Stimulated activated CD8-positive, alpha-beta memory T cell treated with anti-CD3 and anti-CD28 coated beads, Interleukin-4, amount 100 ng/mL, for 1 hour (primary cell): ENCODE results near the gene GRIK4.

Experiments
- DNase-seq, 2 donors: peaks; one replicate each; pipeline ENCODE4 v3.0.0-alpha.2; 2020; ENCODE audit warnings: low read depth in 2 of 2, low spot score in 1 of 2

Gene GRIK4

DNA sequence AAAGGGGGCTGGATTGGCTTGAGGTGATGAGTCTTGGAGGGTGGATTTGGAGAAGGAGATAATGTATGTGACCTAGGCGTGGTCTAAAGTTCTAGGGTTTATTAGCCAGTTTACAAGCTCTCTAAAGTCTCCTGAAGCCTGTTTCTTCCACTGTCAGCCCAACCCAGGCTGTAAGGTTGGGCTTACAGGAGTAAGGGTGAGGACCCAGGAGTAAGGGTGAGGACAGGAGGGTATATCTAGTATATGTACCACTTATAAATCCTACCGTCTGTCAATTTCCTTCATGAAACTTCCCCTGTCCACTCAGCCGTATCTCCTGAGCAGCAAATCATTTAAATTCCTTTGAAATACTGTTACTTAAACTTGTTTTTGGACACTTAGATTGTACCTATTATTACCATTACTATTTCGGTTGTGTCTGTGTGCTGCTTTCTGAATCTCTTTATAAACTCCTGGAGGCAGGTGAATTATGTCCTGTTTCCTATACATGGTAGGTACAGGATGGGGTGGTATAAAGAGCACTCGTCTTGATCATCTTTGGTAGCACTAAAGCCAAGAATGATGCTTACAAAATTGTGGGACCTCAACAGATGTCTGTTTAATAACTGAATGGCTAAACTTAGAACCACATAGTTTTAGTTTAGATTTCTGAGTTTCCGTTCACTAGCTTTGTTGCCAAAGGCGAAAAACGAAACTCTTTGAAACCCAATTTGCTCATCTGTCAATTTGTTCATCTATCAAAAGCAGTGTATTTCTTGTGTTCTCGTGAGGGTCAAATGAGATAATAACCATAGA, 192.0 kb downstream of the GRIK4 start:
- no peak for DNase-seq

DNA sequence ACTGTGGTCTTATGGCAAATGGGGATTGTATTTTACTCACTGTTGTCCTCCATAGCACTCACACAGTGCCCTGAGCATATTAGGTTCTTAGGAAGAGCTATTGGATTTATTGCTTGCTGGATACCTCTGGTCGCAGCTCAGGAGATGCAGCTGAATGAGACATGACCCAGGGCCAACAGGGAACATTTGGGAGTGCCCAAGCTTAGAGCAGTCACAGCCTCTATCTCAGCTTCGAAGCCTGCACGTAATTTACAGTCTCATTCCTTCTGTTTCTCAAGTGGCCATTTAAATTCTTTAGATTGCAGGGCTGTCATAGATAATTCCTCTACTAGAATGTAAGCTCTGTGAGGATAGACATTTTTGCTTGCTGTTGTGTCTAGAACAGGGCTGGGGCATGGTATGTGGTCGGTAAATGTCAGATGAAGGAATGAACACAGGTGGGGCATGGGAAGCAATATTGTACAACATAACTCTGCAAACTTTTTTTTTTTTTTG, 192.8 kb downstream of the GRIK4 start:
- DNase-seq = no peak

DNA sequence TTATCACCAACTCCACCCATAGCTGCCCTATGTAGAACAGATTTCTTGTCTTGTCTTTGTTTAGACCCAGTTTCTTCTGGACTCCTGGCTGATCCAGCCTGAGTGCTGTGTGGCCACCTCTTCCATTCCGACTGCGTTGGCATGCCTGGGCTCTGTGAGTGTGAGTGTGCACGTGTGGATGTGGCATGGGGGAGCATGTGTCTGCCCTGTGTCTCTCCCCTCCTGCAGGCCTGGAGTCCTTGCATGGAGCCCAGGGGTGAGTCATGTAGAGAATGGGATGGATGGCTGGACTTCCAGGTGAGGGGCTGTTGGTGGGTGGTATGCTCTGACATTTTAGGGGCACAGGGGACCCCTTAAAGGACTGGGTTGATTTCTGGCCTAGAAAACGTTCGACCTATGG, 194.7 kb downstream of the GRIK4 start:
- DNase-seq = no peak

DNA sequence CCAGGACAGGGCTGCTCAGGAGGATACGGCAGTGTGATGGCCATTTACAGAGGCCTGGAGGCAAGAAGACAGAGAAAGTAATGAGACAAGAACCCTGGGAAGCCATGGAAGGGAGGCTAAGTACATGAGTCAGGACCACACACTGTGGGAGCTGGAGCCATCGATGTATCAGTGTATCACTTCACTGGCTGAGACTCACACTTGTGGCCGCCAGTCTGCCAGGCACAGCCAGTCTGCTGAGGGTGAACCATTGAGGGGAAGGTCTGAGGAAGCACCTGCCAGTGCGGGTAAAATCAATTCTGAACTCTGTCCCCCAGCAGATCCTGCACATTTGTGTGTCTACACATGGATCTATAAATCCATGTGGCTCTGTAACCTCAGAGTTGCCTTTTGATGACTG, 195.6 kb downstream of the GRIK4 start:
- DNase-seq = no peak

DNA sequence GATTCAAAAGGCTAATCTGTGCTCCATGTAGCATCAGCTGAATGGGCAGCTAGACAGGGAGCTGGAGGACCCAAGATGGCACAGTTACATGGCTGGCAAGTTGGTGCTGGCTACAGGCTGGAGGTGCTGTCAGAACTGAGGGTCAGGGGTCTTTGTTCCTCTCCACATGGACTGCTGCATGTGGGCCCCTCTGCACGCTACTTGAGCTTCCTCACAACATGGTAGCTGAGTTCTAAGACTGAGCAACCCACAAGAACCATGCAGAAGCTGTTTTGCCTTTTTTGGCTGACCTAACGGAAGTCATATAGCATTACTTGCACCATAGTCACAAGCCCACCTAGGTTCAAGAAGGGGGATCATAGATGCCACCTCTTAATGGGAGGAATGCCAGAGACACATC, 196.1 kb downstream of the GRIK4 start:
- DNase-seq = no peak

DNA sequence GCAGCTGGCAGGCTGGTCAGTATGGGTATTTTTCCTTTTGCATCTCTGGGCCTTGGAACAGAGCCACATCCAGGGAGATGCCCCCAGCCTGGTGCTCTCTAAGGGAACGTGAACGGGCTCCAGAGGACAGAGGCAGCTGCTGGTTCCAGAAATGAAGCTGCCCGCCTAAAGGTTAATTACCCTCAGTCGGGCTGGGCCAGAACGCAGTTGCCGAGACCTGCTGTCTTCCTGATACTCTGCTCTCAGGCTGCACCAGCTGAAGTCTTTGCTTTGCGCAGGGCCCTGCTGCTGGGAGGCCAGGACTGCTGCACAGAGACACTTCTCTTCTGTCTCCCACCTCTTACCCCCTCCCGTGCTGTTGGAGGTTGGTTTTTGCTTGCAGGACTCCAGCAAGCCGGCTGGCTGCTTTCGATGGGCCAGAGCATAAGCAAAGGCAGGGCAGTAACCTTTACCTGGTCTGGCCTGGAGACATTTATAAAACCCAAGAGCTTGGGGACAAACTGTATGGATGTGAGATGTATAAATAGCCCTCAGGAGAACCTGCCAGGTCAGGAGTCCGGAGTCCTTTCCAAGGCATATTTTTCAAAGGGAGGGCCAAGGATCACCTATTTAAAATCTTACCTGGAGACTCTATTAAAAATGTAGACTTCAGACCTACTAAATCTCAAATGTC, 197.1 kb downstream of the GRIK4 start:
- DNase-seq = no peak

DNA sequence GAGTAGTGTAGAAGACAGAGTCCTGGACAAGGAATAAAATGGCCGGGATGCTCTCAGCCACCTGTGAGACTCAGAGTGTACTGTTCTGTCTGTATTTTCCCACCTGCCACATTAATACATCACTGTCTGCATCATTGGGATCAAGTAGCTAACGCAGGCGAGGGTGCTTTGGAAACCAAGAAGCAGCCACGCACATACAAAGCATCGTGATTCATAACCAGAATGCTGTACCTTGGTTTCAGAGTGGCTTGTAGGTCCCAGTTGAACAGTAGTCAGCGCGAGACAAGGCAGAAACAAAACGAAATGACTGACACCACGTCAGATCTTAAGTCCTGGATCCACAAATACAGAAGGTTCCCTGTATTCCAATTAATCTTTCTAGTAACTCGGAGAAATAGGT, 198.3 kb downstream of the GRIK4 start:
- DNase-seq = no peak

DNA sequence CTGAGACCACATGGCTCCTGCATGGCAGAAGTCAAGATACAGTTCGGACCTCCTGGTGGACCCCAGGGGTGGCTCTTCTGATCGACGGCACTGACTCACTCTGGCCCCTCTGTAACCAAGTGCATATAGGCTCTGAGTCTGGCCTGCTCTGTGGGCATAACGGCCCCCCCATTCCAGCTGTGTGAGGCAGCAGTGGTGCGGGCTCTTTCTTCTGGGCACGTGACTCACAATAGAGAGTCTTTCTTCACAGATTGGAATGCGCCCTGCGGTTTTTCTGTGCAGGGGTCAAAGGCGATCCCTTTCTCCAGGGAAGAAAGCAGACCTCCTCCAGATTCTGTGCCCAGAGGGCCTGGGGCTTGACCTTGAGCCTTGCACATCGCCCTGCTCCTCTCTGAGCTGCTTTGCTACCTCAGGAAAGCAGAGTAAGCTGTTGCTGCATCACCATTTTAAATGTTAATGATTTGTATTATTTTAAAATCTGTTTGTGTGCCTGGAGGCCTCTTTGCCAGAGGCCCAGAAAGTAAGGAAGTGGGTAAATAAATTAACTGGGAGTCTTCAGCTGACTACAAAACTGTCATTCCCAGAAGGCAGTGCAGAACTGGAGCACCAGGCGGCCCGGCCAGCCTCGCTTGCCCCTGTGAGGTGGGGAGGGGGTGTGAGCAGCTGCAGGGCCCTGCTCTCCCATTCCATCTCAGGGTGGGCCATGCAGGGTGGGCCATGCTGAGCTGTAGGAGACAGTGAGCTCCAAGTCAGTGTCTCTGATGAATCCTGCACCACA, 199.0 kb downstream of the GRIK4 start:
- no peak for DNase-seq

DNA sequence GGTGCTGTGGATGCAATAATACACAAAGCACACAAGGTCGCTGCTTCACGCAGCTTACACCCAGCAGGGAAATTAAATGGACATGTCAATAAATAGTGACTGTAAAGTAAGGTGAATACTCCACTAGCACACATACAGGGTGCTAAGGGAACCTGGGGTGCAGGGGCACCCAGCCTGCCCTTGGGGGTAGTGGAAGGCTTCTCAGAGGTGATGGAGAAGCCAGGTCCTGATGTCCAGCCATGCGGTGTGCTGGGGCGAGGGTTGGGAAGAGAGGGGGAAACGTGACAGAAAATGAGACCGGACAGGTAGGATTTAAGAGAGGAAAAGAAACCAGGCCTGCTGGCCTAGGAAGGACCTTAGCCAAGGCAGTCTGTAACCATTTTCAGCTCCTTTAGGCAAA, 200.5 kb downstream of the GRIK4 start:
- DNase-seq = no peak

DNA sequence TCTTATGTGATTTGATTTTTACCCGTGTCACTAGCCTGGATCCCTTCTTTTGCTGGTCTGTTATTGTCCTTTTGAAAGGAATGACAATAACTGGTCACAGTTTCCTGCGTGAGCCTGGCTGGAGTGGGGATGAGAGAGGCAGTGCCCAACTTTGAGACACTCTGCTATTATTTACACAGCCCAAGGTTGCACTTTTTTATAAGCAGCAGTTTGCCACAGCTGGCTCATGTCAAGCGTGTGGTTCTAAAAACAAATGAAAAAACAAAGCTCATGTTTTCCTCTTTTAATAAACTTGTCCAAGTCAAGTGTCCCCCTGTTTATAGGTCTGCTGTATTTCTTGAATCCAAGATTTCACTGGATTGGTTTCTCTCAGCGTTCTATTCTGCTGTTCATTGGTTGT, 201.3 kb downstream of the GRIK4 start:
- DNase-seq = no peak

DNA sequence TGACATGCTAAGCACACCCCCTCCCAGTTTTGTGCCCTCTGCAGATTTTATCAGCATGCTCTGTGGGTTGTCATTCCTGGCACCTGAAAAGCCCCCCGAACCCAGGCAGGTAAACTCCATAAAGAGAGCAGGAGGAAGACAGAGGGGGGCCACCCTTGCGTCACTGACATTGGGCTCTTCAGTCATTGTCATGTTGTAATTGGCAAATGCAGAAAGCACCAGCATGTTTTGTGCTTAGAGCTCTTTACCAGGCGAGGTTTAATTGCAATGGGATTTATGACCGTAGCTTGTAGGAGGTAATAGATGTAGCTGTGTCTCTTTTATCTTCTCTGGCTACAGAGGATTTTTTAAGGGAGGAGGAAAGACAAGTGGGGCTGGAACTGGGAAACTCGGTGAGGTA, 201.7 kb downstream of the GRIK4 start:
- DNase-seq = no peak

DNA sequence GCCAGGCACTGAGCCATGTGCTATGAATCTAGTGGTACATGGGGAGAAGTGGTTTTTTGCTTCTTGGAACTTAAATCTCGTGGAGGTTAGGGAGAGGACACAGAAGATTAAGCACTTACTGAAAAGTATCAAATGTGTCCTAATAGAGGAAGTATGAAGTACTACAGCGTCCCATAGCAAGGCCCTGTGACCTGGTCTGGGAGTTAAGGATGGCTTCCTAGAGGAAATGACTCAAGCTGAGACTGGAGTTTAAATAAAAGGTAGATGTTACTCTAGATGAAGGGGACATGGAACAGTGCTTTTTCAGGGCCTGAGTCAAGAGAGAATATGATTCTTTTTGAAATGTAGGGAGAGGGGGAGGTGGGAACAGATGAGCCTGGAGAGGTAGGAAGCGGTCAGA, 202.9 kb downstream of the GRIK4 start:
- no peak for DNase-seq

DNA sequence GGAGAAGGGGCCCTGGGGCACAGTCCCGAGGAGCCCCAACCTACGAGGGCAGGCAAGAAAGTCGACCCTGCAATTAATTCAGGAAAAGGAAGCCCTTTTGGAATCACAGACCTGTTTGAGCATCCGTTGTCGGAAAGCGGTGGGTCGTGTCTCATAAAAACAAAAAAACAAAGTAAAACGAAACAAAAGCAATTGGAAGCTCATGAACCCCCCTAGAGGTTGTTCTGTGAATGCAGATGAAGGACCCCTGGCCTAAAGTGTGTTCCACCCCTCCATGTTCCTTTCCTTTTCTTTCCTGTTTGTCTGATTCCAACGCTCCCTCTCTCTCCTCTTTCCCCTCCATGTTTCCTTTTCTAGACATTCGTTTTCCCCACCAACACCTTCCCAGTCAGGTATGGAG, 203.7 kb downstream of the GRIK4 start:
- DNase-seq = no peak

DNA sequence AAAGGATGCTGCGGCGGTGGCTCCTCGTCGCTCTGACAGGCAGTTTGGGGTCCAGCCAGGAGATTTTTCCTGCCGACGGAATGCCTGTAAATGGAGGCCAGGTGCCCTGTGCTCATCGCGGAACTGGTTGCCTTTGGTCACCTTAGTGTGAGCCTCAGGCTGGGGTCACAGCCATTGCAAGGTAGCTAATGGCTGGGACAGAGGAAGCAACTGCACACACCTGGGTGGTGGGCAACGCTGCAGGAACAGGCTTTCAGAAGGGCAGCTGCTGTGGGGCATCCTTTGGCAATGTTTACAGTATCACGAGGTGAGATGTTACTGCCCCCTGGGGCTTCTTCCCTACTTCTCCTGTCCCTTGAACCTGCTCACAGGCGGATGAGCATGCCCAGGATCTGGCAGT, 205.5 kb downstream of the GRIK4 start:
- no peak for DNase-seq

DNA sequence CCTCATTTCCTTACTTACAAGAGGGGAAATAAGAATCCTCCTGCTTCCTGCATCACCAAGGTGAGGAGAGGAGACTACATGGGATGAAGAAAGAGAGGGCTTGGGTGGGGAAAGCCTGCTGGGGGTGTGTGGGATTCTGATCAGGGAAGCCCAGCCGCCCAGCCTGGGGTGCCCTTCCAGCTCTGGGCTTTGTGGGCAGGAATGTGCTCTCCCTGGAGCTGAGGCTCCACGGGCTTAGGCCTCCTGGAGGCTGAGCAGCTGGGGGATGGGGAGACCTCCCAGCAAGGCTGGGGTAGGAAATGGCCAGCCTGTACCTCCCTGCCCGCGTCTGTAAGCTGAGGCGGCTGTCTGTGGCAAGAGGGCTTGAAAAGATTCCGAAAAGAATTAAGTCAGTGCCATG, 206.1 kb downstream of the GRIK4 start:
- DNase-seq = no peak

DNA sequence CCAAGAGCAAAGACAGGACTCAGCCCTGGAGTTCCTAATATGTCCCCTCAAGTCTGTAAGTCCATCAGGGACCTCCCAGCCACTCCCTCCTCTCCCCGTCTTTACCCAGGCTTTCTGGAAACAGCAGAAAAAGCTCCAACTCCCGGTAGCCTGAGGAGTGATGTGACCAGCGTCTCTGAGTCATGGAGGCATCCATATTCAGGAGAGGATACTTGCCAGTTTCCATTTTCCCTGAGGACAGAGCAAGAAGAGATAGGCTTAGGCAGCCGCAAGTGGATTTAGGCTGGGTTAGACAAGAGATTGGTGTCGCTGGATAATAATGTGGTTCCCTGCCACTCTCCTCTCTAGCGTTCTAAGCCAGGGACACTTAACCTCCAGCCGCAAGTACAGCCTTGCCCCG, 206.6 kb downstream of the GRIK4 start:
- DNase-seq = no peak

DNA sequence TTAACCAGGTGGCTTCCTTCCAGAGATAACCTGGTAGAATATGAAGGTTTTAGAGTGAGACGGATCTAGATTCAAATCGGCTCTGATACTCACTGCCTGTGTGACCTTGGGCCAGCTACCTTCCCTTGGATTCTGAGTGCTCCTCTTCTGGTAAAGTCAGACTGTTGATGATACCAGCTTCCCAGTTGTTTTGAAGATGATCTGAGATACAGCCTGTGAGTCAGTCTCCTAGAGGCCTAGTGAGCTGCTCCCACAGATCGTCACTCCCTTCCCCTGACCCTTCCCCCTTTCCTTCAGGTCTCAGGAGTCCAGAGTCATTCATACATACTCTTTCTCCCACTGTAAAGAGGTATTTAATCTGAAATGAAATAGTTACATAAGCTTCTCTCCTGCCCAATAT, 207.8 kb downstream of the GRIK4 start:
- no peak for DNase-seq

DNA sequence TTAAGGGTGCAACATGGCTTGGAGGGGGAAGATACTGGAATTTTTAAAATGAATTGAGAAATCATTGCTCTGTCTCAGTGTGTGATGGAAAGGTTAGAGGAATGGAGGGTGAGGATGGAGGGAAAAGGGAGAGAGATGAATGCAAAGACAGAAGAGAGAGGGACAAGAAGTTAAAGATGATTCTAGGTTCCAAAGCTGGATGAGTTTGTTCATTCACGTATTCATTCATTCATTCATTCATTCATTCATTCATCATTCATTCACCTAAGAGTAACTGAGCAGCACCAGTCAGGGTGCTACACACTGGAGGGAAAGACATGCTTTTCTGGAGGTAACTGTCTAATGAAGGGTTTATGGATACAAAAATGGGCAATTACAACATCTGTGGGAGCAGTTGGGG, 209.2 kb downstream of the GRIK4 start:
- no peak for DNase-seq

DNA sequence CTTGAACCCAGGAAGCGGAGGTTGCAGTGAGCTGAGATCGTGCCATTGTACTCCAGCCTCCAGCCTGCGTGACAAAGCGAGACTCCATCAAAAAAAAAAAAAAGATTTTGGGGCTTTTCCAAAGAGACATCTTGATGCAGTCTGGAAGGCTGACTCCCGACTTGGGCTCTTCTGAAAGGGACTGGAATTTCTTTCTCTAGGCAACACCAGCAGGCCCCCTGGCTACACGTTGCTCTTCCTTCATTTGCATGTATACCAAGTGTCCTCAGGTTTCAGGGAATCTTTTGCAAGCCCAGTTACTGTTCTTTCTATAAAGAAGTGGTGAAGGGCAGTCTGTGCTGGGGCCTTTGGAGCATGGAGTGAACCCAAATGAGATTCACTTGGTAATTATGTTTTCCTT, 211.0 kb downstream of the GRIK4 start:
- DNase-seq = no peak

DNA sequence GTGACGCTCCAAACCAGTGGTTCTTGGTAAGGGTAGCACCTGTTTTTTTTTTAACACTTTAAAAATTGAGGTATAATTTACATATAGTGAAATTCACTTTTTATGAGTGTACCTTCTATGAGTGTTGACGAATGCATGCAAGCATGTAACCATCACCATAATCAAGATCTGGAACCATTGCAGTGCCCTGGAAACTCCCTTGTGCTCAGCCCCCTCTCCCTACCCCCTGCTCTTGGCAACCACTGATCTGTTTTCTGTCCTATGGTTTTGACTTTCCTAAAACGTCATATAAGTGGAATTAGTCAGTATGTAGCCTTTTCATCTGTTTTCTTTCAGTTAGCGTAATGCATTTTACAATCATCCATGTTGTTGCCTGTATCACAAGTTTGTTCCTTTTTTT, 212.2 kb downstream of the GRIK4 start:
- no peak for DNase-seq

DNA sequence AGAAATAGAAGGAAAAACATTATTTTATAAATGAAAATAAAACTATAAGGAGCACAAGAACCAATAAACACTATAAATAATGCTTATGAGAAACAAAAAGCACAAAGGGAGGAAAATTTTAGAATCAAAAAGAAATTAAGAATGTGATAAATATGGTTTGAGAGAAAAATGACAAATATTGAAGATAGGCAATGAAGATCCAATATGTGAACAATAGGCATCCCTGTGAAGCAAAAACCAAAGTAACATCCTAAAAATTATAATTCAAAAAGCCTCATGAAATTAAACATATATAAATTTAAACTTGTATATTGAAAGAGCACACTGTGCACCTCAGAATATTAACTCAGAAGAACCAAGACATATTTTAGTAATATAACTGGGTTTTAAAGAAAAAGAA, 216.2 kb downstream of the GRIK4 start:
- no peak for DNase-seq

DNA sequence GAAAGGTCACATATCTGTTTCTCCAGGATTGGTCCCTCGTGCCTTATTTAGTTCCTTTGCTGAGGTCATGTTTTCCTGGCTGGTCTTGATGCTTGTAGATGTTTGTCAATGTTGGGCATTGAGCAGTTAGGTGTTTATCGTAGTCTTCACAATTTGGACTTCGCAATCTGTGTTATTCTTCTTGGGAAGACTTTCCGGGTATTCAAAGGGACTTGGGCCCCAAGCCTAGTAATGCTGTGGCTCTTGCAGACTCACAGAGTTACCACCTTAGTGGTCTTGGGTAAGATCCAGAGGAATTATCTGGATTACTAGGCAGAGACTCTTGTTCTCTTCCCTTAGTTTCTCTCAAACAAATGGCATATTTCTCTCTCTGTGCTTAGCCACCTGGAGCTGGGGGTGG, 223.5 kb downstream of the GRIK4 start:
- no peak for DNase-seq
